HG03175 (cell line): ENCODE results near the gene GLIPR1L1.
"Not testable (repeated sequence)": the region's sequence is repeated elsewhere in the genome, so short reads cannot be mapped to it uniquely, and the experiment has no call there.

Experiments
- ATAC-seq: cut with Tn5 transposase; IDR thresholded peaks from one replicate; pipeline ENCODE4 v1.9.1; 2021; ENCODE audit warnings: mild to moderate bottlenecking, moderate library complexity; ENCODE audit not compliant: unreplicated experiment

Gene GLIPR1L1, protein sequence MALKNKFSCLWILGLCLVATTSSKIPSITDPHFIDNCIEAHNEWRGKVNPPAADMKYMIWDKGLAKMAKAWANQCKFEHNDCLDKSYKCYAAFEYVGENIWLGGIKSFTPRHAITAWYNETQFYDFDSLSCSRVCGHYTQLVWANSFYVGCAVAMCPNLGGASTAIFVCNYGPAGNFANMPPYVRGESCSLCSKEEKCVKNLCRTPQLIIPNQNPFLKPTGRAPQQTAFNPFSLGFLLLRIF

DNA sequence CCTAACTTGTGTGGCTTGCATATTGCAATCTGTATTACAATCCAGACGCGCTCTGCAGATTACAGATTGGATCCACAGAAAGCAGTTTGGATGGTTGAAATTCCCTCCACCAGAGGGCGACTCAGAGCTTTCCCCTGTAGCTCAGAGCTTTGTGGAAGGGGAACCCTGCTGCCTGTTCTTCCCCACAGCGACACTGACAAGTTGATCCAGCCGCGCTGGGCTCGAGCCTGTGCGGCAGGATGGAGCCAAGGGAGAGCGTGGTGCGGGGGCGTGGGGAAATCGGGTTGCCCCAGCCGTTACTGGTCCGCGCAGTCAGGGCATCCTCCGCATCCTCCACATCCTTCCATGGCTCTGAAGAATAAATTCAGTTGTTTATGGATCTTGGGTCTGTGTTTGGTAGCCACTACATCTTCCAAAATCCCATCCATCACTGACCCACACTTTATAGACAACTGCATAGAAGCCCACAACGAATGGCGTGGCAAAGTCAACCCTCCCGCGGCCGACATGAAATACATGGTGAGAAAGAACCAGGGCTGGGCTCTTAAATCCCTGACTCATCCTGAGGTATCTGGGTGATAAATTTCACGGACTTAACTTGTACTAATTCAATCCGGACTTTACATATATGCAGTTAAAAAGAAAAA, at the start of gene GLIPR1L1:
GLIPR1L1 (plus strand) TSS at position 287 of the 647 bp plus-strand sequence; CDS start at position 346, 59 bp downstream.
- ATAC-seq, result peak; percentile 51

DNA sequence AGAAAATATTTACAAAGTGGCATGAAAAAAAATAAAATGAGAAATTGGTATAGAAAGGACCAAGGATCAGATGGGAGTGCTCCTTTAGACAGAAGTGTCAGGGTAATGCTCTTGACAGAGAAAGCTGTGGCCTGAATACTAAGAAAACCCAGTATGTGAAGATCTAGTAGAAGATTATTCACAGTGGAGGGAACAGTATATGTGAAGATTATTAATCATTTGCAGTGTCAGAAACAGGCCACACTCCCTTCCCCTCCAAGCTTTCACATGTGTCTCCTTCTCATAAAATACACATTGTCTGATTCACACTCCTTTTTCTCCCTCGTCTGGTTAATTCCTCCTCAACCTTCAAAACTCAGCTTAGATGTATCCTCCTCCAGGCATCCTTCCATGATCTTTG, 45.6 kb upstream of the GLIPR1L1 start:
- no peak for ATAC-seq

DNA sequence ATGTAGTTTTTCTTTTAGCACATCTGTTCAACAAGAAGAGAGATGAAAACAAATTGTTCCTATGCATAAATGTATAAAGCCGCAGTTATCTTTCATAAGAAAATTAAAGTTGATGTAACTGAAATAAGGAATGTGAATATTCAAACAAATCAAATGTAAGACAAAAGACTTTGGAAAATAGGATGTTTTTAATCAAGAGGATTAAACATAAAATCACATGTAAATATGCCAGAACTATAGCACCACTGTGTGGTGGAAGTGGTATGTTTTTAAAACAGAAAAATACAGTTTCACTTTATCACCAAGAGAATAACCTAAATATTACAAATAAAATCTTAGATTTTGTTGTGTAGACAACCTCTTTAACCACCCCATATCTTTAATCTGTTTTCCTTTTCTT, 44.7 kb upstream of the GLIPR1L1 start:
- no peak for ATAC-seq

DNA sequence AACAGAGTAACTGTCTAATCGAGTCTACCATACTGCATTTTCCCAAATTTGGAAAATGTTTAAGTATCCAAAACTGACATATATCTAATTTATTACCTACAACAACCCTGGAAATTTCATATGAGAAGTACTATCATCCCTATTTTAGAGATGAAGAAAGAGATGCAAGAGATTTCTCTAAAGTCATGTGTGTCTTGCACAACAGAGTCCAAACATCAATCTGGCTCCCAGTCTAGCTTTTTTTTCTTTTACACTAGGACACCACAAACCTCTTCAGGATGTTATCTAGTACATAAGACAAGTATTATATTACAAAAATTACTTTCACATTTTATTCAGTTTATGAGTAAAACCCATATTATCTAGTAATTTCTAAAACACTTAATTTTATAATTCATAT, 43.5 kb upstream of the GLIPR1L1 start:
- ATAC-seq, result no peak

DNA sequence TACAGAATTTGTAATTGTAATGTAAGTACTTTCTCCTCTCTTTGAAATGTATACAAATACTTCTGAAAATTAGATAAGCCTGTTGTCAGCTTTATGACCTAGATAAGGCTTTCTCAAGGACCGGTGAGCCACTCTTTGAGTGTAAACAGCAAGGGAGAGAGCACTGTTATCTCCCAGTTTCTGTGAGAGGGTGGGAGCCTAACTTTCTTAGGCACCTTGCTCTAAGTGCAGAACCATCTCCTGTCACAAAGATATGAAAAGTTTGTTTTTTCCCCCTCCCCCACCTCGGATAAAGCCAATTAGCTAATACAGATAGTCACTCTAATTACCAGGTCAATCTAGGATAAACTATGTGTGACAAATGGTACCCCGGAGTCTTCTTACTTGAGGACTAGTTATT, 40.1 kb upstream of the GLIPR1L1 start:
- ATAC-seq, result no peak

DNA sequence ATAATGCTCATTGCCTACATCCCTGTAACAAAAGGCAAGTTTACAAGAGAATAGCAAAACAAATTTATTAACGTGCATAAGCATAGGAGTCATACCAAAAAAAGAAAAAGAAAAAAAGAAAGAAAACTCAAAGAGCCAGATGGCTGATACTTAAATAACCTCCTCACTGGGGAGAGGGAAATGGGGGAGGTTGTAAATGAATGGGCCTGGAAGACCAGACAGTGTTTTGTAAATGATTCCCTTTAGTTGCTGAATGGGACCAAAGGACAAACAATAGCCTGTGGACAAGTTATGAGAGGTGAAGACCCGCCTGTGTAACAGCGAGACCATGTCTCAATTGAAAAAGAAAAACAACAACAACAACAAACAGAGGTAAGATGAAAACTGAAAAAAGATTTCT, 39.7 kb upstream of the GLIPR1L1 start:
- no peak for ATAC-seq

DNA sequence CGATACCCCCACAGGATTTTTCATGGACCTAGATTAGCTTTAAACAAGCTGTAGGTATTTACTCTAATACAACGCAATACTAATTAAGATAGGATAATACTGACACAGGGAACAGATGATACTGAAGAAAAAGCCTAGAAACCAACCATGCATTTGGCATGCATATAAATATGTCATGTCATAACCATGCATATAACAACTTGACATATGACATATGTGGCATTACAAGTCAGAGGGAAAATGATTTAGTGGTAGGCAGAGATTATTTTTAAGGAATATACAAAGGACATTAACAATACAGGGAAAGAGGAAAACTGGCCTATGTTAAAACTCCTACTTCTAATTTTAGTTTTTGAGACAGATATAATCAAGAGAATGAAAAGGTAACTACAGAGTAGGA, 32.2 kb upstream of the GLIPR1L1 start:
- no peak for ATAC-seq

DNA sequence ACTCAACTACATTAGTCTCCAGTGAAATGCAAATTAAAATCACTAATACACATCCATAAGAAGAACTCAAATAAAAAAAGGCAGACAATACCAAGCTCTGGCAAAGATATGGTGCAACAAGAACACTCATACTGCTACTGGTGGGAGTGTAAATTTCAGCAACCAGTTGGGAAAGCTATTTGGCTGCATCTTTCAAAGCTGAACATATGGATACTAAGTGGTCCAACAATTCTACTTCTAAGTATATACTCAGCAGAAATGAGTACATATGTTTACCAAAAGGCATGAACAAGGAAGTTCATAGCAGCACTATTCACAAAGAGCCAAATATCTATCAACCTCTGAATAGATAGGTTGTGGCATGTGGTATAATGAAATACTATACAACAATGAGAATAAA, 31.7 kb upstream of the GLIPR1L1 start:
- no peak for ATAC-seq

DNA sequence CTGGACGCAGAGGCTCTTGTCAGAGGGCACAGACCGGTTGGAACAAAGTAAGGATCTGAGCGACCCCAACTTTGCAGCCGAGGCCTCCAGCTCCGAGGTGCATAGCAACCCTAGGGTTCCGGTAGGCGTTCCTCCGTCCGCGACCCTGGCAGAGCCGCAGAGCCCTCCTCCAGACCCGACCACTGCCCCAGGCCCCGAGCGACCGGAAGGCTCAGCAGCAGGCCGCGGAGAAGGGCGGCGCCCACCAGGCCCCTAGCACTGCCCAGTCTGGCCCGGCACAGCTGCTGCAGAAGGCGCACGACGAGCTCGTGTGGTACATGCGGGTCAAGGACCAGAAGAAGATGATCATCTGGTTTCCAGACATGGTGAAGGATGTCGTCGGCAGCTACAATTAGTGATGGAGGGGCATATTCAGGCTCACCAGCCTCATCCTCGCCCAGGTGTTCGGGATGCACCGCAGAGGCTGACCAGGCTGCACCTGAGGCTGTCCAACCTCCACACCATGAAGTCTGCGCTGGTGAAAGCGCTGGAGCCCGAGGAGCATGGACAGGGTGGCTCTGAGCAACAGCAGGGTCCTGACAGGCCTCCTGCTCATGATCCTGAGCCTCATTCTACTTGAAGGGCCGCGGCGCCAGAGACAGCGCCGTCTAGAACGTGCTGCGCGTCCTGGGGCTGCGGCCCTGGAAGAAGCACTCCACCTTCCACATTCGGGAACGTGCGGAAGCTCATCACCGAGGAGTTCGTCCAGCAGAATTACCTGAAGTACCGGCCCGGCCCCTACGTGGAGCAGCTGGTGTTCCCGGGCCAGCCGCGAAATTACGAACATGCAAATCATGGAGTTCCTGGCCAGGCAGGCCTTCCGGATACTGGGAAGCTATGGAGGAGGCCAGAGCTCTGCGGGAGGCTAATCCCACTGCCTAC, 28.8 kb upstream of the GLIPR1L1 start:
- ATAC-seq, result no peak

DNA sequence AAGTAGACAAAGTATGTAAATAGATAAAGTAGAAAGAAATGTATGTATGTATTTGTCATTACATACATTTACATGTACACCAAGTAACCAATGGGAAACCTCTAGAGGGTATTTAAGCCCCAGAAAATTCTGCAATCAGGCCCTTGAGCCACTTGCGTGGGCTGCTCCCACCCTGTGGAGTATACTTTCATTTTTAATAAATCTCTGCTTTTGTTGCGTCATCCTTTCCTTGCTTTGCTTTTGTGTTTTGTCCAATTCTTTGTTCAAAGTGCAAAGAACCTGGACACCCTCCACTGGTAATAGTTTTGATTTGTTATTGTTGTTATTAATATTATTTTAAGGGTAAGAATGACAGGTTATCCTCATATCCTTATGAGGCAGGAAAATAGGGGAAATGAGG, 26.2 kb upstream of the GLIPR1L1 start:
- ATAC-seq, result no peak

DNA sequence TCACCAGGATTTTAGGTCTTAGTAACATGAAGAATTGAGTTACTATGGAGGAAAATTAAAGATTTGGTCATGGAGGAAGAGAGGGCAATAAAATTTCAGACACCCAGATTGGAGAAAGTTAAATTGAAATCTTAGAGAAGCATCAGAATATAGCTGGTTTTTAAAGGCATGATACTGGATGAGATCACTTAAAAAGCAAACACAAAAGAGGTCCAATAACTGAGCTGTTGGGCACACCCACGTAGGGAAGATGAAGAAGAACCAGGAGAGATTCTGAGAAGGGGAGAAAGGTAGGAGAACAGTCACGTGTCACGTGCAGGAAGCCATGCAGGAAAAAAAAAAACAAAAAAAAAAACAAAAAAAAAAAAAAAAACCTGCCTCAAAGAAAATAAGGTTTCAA, 23.1 kb upstream of the GLIPR1L1 start:
- ATAC-seq, result no peak

DNA sequence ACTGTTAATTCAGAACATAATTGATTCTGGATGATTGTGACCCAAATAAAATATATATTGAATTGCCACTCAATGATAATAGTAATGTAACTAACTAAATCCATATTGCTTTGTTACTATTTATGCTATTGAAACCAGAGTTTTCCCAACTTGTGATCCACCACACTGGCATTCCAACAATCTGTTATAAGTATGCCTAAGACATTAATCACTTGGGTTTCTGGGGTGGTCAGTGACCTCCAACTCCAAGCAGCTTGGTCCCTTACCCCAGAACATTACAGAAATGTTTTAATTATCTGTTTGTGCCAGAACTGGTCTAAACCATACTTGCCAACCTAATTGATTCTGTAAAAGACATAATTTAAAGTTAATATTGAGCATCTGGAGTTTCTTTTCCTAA, 19.0 kb upstream of the GLIPR1L1 start:
- no peak for ATAC-seq

DNA sequence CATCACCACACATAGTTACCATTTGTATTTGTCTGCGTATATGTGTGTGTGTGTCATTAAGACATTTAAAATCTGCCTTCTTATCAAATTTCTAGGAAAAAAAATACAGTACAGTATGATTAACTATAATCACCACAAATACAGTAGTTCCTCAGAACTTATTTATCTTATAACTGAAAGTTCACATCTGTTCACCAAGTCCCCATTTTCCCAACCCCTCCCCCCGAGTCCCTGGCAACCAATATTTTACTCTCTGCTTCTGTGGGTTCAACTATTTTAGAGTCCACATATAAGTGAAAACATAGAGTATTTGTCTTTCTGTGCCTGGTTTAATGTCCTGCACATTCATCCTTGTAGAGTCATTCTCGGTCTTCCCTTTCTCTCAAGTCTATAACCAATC, 16.7 kb upstream of the GLIPR1L1 start:
- ATAC-seq, result no peak

DNA sequence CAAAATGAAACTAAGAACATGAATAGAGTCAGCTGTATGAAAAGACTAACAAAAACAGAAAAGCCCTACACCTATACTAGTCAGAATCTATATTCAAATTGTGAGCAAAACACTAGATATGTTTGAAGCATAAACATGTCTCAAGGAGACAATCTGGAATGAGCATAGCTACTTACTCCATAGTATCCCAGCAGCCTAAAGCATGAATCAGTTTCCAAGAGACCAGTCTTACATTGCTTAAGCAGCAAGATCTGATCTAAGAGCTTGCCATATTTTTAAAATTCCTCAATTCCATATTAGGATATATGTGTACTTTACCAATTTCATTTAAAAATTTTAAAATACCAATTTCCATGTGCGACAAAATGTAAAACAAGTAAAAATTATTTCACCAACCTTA, 12.0 kb upstream of the GLIPR1L1 start:
- ATAC-seq, result no peak

DNA sequence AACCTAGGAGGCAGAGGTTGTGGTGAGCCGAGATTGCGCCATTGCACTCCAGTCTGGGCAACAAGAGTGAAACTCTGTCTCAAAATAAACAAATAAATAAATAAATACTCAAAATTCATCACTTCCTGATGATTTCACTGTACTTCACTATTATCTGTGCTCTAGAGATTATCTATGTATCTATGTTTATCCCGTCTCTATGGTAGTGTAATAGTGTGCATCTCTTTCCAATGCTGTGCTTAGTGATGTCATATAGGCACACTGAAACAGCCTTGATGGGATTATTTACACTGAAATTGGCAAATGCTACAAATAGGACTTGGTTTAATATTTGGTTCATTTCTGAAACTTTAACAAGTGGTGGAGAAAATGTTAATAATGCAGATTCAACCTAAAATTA, 10.8 kb upstream of the GLIPR1L1 start:
- no peak for ATAC-seq

DNA sequence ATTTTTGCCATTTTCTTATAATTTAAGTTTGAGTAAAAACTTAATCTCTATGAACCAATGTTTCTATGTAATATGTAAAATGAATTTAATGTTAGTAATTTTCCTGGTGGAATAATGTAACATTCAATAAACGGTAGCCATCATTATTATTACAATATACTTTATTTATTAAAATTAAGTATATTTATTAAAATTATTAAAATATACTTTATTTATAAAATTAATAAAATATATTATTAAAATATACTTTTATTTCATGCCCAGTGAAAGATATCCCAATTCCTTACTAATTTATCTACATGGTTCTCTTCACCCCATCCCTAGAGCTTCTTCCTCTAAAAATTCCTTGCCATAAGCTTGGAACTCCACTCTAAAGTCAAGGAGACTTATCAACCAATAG, 6.8 kb upstream of the GLIPR1L1 start:
- no peak for ATAC-seq

DNA sequence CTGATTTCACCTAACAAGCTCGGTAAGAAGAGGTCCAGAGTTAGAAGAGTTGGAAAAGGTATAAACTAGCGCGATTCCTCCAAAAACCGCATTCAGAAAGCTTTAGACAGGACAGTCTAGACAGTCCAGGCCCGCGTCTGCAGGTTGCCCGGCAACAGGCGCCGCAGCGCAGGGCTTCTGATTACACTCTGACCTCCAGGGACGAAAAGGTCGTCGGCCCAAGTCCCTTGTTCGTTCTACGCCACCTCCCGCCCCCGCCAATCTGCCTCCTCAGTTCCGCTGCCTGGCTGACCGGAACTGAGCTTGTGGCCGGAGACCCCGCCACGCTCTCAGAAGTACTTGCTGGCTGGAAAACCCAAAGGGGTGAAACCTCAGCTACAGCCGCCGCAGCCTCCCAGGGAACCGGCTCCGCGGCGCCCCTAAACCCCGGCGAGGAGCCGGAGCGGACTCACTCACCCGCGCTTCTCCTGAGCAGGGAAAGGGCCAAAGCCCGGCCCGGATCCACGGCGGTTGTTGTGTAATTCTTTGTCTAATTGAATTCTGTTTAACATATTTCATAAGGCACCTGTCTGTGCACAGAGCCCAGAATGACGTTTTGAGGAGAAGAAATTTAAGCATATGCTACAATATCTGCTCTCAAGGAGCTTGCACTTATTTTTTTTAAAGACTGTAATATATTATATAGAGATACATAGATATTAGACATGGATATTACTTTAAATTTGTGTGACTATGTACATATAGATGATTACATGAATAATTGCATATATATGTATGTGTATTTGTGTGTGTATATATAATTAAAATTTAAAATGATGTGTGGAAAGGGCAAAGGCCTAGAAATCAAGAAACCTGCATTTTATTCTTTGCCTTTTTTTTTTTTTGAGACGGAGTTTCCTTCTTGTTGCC, 4.3 kb upstream of the GLIPR1L1 start, which contains the start of gene CAPS2:
CAPS2 (minus strand) TSS at position 407 of the 909 bp plus-strand sequence. CDS start 3,826 bp downstream, outside the sequence.
- peak; percentile 85 for ATAC-seq

DNA sequence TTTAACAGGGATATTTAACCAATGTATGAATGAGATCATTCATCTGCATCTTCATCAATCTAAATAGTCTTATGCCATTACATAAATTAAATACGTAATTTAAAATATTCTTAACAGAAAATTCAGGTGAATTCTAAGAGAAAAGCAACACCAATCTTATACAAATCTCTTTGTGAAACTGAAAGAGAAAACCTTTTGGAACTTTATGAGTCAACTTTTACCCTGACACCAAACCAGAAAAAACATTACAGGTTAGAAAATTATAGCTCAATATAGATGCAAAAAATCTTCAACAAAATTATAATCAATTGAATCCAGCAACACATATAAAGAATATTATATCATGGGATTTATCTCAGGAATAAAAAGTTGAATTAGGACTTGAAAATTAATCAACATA, 3.4 kb downstream of the GLIPR1L1 start:
- peak; percentile 73 for ATAC-seq

DNA sequence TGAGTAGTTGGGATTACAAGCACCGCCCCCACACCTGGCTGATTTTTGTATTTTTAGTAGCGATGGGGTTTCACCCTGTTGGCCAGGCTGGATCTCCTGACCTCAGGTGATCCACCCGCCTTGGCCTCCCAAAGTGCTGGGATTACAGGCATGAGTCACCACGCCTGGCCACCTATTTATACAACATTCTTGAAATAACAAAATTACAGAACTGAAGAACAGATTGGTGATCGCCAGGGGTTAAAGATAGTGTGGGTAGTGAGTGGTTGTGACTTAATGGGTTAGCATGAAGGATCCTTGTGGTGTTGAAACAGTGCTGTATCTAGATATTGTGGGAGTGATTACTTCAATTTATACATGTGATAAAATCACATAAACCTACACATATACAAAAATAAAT, 7.4 kb downstream of the GLIPR1L1 start:
- ATAC-seq, result no peak

DNA sequence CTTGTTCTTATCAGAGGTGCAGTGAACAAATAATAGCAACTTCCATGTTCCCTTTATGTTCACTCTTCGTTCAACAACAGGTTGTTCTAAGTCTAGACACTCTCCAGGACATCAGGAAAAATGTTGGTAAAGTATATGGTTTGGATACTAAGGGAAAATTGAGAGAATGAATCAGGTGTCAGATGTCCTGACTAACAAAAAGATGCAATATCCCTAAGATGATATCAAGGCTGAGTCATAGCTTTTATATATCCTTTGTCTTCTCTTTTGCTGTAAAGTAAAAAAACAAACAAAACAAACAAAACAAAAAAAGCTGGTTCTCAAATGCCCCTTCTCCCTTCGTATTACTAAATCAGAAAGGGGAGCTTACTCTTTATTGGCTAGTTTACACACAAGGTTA, 11.1 kb downstream of the GLIPR1L1 start:
- ATAC-seq, result no peak

DNA sequence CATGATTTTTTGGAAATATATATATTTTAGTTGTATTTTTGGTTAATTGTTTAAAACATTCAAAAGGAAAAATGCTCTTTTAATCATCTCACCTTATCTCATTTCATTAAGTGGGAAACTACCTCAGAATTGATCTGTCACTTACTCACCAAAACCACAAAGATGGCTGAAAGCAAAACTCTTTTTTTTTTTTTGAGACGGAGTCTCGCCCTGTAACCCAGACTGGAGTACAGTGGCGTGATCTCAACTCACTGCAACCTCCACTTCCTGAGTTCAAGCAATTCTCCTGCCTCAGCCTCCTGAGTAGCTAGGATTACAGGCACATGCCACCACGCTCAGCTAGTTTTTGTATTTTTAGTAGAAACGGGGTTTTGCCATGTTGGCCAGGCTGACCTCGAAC, 11.7 kb downstream of the GLIPR1L1 start:
- ATAC-seq, result not testable (repeated sequence)
